NCI-H510A treated with DMSO at 0.1 percent for 48 hours (cell line): ENCODE measurements around the gene NT5C1B.

Source experiments
- DNase-seq: peaks from one replicate; lab custom pipeline; 2025; lab: John Stamatoyannopoulos, UW

Gene NT5C1B

DNA sequence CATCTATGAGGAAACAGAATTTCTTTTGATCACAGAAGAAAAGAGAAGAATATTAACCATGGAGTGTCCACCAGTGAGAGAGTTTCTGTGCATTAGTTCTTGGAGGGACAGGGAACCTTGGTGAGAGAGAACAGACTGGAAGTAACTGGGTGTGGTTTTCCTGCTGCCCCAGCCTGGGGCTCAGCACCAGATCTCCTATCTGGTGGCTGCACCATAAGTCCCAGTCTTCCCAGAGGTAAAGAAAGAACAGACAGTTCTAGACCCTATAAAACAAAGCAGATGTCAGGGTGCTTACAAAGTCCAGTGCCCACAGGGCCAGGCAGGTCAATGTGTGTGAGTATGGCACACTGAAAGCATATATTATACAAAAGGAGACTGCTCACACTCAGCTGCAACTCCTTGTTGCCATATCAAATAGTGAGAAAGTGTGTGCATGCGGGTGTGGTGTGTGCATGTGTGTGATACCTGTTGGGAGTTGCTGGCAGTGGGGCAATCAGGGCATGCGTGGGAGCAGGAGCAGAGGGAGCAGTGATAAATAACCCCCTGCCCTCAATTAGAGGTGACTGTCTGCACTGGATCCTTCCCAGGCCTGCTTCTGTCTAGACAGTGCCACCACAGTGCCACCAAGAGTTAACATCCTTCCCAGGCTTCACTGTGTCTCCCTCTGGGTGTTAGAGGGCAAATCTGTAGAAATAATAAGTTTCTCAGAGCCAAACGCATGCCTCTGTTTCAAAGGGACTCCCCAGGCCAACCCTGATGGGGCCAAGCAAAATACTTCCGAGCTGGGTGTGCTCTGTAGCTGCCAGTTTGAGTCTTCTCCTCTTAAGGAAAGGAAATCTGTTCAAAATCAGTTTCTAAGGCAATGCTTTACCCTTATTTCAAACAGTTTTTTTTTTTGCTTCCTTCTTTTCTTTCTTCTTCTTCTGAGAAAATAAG is 74.6 kb downstream of the NT5C1B start:
- no peak for DNase-seq
